ENCODE data around the gene ISY1. TPM values are rescaled to one million over a fixed set of nuclear protein-coding genes. Genes with fewer than 3 reads are reported as not detected.

ISY1 gene
- total and polyA plus RNA-seq, 4 donors, result 6.4 to 13.2 (median 10.5) TPM

DNA sequence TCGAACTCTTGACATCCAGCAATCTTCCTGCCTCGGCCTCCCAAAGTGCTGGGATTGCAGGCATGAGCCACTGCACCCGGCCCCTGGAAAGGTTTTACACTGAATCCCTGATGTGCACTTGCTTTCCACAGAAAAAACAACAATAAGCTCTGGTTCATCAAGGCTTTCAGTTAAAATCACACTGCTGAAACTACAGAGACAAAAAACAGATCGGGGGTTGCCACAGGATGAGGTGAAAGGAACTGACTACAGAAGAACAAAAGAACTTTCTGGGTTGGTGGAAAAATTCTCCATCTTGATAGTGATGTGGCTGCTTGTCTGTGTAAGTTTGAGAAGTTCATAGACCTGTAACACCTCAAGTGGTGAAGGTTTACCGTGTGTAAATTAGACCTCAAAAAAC is 42.1 kb downstream of the ISY1 start:
- Histone ChIP-seq H3K4me3 (ENCODE audit: low read depth in 1 of 3, low read length in 3 of 3) (peak overlapping the region; percentile 70 to 81 (median 72)), H3K4me1 (ENCODE audit: control insufficient read depth in 4 of 4, insufficient read depth in 4 of 4, low read length in 3 of 4) (peaks cover 20 to 73% (median 62%) of the 10 kb centered on the region in 4 donors), H3K27me3 (ENCODE audit: control insufficient read depth in 4 of 4, insufficient read depth in 4 of 4, low read length in 3 of 4) (no peaks in the 10 kb centered on the region), H3K27ac (ENCODE audit: low read depth in 1 of 2, low read length in 2 of 2) (peak overlapping the region; percentile 99 to 100), H3K9me3 (ENCODE audit: control insufficient read depth in 4 of 4, low read length in 3 of 4) (no peaks in the 10 kb centered on the region), H3K9ac (ENCODE audit: low read depth in 1 of 2, low read length in 2 of 2) (peak overlapping the region; percentile 69 to 96), H3K36me3 (ENCODE audit: control insufficient read depth in 4 of 4, insufficient read depth in 3 of 4, low read depth in 1 of 4, low read length in 3 of 4) (peaks cover 0 to 10% (median 3%) of the 10 kb centered on the region in 4 donors)
- WGBS, result 39% methylated on average over 5 of the region's 5 CpGs
- DNase-seq (ENCODE audit: low spot score), result no peak
- peak; percentile 8 for TF ChIP-seq YY1 (IDR thresholded peaks at IDR 0.05)
- TF ChIP-seq TAF1 (conservative IDR thresholded peaks at IDR 0.05), result no peak

DNA sequence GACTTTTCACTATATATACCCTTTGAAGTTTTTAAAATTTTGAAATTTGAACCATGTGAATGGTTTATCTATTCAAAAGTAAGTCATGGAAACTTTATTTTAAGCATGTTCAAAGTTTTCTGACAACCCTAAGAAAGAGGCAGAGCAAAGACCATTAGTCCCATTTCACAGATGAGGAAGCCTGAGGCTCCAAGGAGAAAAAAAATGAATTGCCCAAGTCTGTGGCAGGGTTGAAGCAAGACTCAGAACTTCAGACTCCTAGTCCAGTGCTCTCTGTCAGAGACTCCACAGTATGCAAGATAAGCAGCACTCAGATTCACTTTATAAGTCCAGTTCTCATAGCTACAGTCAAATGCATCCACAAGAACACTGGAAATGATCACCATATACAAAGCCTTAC is 43.7 kb downstream of the ISY1 start:
- DNase-seq (ENCODE audit: low spot score), result no peak
- no peaks in the 10 kb centered on the region for H3K9me3 ChIP-seq (ENCODE audit: control insufficient read depth in 4 of 4, low read length in 3 of 4)
- no peaks in the 10 kb centered on the region for H3K27me3 ChIP-seq (ENCODE audit: control insufficient read depth in 4 of 4, insufficient read depth in 4 of 4, low read length in 3 of 4)
- peaks cover 0 to 10% (median 5%) of the 10 kb centered on the region in 4 donors for H3K36me3 ChIP-seq (ENCODE audit: control insufficient read depth in 4 of 4, insufficient read depth in 3 of 4, low read depth in 1 of 4, low read length in 3 of 4)
- H3K4me3 ChIP-seq (ENCODE audit: low read depth in 1 of 3, low read length in 3 of 3), result no peak overlapping the region
- H3K9ac ChIP-seq (ENCODE audit: low read depth in 1 of 2, low read length in 2 of 2), result no peak overlapping the region
- peaks cover 13 to 68% (median 60%) of the 10 kb centered on the region in 4 donors for H3K4me1 ChIP-seq (ENCODE audit: control insufficient read depth in 4 of 4, insufficient read depth in 4 of 4, low read length in 3 of 4)
- H3K27ac ChIP-seq (ENCODE audit: low read depth in 1 of 2, low read length in 2 of 2), result peak overlapping the region; percentile 99 to 100
- TF ChIP-seq, protein P1, sequence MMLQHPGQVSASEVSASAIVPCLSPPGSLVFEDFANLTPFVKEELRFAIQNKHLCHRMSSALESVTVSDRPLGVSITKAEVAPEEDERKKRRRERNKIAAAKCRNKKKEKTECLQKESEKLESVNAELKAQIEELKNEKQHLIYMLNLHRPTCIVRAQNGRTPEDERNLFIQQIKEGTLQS (IDR thresholded peaks at IDR 0.05), result no peak
- TF ChIP-seq EGR1 (IDR thresholded peaks at IDR 0.05; ENCODE audit: low read depth in 2 of 2), result no peak
- TF ChIP-seq SP1 (IDR thresholded peaks at IDR 0.05), result no peak
- no peak for TF ChIP-seq HNF4G (IDR thresholded peaks at IDR 0.05)
- TF ChIP-seq YY1 (IDR thresholded peaks at IDR 0.05), result no peak

DNA sequence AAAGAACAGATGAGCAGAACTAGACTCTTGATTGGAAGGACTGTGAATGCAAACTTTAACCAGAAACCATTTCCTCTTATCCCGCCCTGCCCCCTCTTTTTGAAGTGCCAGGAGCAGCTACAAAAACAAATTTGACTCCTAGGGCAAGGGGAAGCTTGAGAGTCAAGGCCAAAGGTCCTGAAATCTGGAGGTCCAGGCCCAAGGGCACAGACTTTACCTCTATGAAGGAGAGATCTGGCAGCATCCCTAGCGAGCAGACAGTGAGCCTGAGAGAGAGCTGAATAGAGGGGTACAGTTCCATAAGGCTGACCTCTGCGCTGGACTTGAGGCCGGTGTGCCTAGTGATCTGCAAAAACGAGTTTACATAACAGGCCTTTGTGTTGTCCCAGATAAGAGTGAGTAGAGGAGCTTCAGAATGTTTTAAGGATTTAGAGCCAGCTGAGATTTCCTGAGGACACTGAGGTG is 44.3 kb downstream of the ISY1 start:
- Histone ChIP-seq H3K27ac (ENCODE audit: low read depth in 1 of 2, low read length in 2 of 2) (peak overlapping the region; percentile 99 to 100), H3K9me3 (ENCODE audit: control insufficient read depth in 4 of 4, low read length in 3 of 4) (no peaks in the 10 kb centered on the region), H3K4me3 (ENCODE audit: low read depth in 1 of 3, low read length in 3 of 3) (peak overlapping the region in 1 of 3 donors; percentile 15), H3K4me1 (ENCODE audit: control insufficient read depth in 4 of 4, insufficient read depth in 4 of 4, low read length in 3 of 4) (peaks cover 11 to 68% (median 61%) of the 10 kb centered on the region in 4 donors), H3K27me3 (ENCODE audit: control insufficient read depth in 4 of 4, insufficient read depth in 4 of 4, low read length in 3 of 4) (no peaks in the 10 kb centered on the region), H3K36me3 (ENCODE audit: control insufficient read depth in 4 of 4, insufficient read depth in 3 of 4, low read depth in 1 of 4, low read length in 3 of 4) (peaks cover 0 to 10% (median 5%) of the 10 kb centered on the region in 4 donors), H3K9ac (ENCODE audit: low read depth in 1 of 2, low read length in 2 of 2) (peak overlapping the region in 1 of 2 donors; percentile 42)
- 9% methylated on average over 5 of the region's 5 CpGs for WGBS
- peak; percentile 46 for DNase-seq (ENCODE audit: low spot score)
- TF ChIP-seq EGR1 (IDR thresholded peaks at IDR 0.05; ENCODE audit: low read depth in 2 of 2), result peak in 1 of 2 donors; percentile 85
- peak; percentile 94 for TF ChIP-seq RXRA (IDR thresholded peaks at IDR 0.05)
- peak; percentile 62 for TF ChIP-seq FOXA1 (IDR thresholded peaks at IDR 0.05)
- TF ChIP-seq, protein P1 (IDR thresholded peaks at IDR 0.05), result peak; percentile 29
- TF ChIP-seq RAD21 (IDR thresholded peaks at IDR 0.05), result peak; percentile 31 to 34
- TF ChIP-seq, protein P2, sequence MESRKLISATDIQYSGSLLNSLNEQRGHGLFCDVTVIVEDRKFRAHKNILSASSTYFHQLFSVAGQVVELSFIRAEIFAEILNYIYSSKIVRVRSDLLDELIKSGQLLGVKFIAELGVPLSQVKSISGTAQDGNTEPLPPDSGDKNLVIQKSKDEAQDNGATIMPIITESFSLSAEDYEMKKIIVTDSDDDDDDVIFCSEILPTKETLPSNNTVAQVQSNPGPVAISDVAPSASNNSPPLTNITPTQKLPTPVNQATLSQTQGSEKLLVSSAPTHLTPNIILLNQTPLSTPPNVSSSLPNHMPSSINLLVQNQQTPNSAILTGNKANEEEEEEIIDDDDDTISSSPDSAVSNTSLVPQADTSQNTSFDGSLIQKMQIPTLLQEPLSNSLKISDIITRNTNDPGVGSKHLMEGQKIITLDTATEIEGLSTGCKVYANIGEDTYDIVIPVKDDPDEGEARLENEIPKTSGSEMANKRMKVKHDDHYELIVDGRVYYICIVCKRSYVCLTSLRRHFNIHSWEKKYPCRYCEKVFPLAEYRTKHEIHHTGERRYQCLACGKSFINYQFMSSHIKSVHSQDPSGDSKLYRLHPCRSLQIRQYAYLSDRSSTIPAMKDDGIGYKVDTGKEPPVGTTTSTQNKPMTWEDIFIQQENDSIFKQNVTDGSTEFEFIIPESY (IDR thresholded peaks at IDR 0.05), result peak; percentile 72
- TF ChIP-seq HNF4G (IDR thresholded peaks at IDR 0.05), result peak; percentile 92
- TF ChIP-seq, protein P3, sequence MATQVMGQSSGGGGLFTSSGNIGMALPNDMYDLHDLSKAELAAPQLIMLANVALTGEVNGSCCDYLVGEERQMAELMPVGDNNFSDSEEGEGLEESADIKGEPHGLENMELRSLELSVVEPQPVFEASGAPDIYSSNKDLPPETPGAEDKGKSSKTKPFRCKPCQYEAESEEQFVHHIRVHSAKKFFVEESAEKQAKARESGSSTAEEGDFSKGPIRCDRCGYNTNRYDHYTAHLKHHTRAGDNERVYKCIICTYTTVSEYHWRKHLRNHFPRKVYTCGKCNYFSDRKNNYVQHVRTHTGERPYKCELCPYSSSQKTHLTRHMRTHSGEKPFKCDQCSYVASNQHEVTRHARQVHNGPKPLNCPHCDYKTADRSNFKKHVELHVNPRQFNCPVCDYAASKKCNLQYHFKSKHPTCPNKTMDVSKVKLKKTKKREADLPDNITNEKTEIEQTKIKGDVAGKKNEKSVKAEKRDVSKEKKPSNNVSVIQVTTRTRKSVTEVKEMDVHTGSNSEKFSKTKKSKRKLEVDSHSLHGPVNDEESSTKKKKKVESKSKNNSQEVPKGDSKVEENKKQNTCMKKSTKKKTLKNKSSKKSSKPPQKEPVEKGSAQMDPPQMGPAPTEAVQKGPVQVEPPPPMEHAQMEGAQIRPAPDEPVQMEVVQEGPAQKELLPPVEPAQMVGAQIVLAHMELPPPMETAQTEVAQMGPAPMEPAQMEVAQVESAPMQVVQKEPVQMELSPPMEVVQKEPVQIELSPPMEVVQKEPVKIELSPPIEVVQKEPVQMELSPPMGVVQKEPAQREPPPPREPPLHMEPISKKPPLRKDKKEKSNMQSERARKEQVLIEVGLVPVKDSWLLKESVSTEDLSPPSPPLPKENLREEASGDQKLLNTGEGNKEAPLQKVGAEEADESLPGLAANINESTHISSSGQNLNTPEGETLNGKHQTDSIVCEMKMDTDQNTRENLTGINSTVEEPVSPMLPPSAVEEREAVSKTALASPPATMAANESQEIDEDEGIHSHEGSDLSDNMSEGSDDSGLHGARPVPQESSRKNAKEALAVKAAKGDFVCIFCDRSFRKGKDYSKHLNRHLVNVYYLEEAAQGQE (IDR thresholded peaks at IDR 0.05), result peak; percentile 36
- TF ChIP-seq JUND (IDR thresholded peaks at IDR 0.05), result peak in 1 of 2 donors; percentile 66
- TF ChIP-seq GABPA (IDR thresholded peaks at IDR 0.05 in 1 of 2, conservative IDR thresholded peaks at IDR 0.05 in 1 of 2), result peak in 1 of 2 donors; percentile 65
- TF ChIP-seq, protein P4, sequence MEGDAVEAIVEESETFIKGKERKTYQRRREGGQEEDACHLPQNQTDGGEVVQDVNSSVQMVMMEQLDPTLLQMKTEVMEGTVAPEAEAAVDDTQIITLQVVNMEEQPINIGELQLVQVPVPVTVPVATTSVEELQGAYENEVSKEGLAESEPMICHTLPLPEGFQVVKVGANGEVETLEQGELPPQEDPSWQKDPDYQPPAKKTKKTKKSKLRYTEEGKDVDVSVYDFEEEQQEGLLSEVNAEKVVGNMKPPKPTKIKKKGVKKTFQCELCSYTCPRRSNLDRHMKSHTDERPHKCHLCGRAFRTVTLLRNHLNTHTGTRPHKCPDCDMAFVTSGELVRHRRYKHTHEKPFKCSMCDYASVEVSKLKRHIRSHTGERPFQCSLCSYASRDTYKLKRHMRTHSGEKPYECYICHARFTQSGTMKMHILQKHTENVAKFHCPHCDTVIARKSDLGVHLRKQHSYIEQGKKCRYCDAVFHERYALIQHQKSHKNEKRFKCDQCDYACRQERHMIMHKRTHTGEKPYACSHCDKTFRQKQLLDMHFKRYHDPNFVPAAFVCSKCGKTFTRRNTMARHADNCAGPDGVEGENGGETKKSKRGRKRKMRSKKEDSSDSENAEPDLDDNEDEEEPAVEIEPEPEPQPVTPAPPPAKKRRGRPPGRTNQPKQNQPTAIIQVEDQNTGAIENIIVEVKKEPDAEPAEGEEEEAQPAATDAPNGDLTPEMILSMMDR (IDR thresholded peaks at IDR 0.05; ENCODE audit: low read depth, low read length, missing input control), result no peak
- TF ChIP-seq YY1 (IDR thresholded peaks at IDR 0.05), result peak; percentile 67
- no peak for TF ChIP-seq TAF1 (conservative IDR thresholded peaks at IDR 0.05)
- TF ChIP-seq, protein P5, sequence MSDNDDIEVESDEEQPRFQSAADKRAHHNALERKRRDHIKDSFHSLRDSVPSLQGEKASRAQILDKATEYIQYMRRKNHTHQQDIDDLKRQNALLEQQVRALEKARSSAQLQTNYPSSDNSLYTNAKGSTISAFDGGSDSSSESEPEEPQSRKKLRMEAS (IDR thresholded peaks at IDR 0.05), result peak; percentile 96
- TF ChIP-seq FOXA2 (IDR thresholded peaks at IDR 0.05), result peak; percentile 17
- TF ChIP-seq SP1 (IDR thresholded peaks at IDR 0.05), result peak; percentile 79
- TF ChIP-seq NR2F2 (IDR thresholded peaks at IDR 0.05), result peak; percentile 96
- TF ChIP-seq HNF4A (conservative IDR thresholded peaks at IDR 0.05), result peak; percentile 98 to 99

Data from liver (tissue), 9 donors.